ENCODE data around the gene COL4A4. TPM values are rescaled to one million over a fixed set of nuclear protein-coding genes. Genes with fewer than 3 reads are reported as not detected.

Gene COL4A4
- total RNA-seq, 1 donor, result 0.36 TPM

DNA sequence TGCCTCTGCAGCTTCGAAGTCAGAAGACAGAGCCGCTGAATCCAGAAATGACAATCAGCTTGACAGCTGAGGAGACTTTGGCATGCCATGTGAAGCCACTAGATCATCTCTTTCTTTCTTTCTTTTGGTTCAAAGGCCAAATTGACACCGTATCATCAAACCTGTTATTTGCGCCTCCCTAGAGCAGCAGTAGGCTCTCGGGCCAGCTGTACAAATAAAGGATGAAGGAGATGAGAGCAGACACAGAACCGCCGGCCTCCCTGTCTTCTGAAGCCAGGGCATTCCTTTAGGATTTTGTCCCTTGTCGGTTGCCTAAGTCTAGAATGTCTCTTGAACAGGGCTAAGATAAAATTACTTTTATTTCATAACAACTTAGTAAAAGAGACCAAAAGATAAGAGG, 36.8 kb downstream of the COL4A4 start:
- Histone ChIP-seq H3K79me2 (ENCODE audit: insufficient read depth, low read length) (no peaks in the 10 kb centered on the region), H2AFZ (ENCODE audit: low read length) (no peak overlapping the region), H3K27me3 (ENCODE audit: insufficient read depth, low read length) (peaks cover 17% of the 10 kb centered on the region), H3K36me3 (ENCODE audit: insufficient read depth, low read length) (no peaks in the 10 kb centered on the region), H3K9me3 (ENCODE audit: low read depth, low read length) (no peaks in the 10 kb centered on the region), H3K4me3 (ENCODE audit: insufficient read depth, low read length) (no peak overlapping the region), H3K4me1 (ENCODE audit: insufficient read depth, low read length) (no peaks in the 10 kb centered on the region), H3K27ac (ENCODE audit: low read depth, low read length) (no peak overlapping the region), H3K4me2 (ENCODE audit: insufficient read depth, low read length) (no peak overlapping the region), H4K20me1 (ENCODE audit: insufficient read depth, low read length) (no peaks in the 10 kb centered on the region)
- DNase-seq (ENCODE audit: insufficient read length, low spot score, missing footprints), result no peak
- TF ChIP-seq, protein P1, sequence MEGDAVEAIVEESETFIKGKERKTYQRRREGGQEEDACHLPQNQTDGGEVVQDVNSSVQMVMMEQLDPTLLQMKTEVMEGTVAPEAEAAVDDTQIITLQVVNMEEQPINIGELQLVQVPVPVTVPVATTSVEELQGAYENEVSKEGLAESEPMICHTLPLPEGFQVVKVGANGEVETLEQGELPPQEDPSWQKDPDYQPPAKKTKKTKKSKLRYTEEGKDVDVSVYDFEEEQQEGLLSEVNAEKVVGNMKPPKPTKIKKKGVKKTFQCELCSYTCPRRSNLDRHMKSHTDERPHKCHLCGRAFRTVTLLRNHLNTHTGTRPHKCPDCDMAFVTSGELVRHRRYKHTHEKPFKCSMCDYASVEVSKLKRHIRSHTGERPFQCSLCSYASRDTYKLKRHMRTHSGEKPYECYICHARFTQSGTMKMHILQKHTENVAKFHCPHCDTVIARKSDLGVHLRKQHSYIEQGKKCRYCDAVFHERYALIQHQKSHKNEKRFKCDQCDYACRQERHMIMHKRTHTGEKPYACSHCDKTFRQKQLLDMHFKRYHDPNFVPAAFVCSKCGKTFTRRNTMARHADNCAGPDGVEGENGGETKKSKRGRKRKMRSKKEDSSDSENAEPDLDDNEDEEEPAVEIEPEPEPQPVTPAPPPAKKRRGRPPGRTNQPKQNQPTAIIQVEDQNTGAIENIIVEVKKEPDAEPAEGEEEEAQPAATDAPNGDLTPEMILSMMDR (IDR thresholded peaks at IDR 0.05; ENCODE audit: extremely low read depth, low read depth, low read length), result no peak

DNA sequence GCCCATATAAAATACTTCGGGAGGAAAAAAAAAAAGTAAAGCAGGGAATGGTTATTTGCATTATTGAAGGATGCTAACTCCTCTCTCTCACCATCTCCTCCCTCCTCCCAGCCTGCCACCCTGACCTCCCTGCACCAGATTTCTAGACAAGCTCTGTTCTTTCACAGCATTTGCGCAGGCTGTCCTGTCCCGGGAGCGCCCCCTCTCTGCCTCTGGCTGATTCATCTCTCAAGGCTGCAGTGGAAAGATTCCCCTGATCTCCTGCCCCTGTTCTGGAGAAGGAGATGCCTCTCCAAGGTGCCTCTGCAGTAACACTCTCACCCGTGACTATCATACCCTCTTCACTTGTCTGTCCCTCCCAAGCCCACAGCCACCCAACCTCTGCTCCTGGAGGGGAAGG, 38.5 kb downstream of the COL4A4 start:
- no peak for DNase-seq (ENCODE audit: insufficient read length, low spot score, missing footprints)
- Histone ChIP-seq H3K79me2 (ENCODE audit: insufficient read depth, low read length) (no peaks in the 10 kb centered on the region), H3K27me3 (ENCODE audit: insufficient read depth, low read length) (peaks cover 17% of the 10 kb centered on the region), H3K9me3 (ENCODE audit: low read depth, low read length) (no peaks in the 10 kb centered on the region), H2AFZ (ENCODE audit: low read length) (no peak overlapping the region), H4K20me1 (ENCODE audit: insufficient read depth, low read length) (no peaks in the 10 kb centered on the region), H3K36me3 (ENCODE audit: insufficient read depth, low read length) (no peaks in the 10 kb centered on the region), H3K4me1 (ENCODE audit: insufficient read depth, low read length) (no peaks in the 10 kb centered on the region), H3K4me3 (ENCODE audit: insufficient read depth, low read length) (no peak overlapping the region), H3K4me2 (ENCODE audit: insufficient read depth, low read length) (no peak overlapping the region), H3K27ac (ENCODE audit: low read depth, low read length) (no peak overlapping the region)
- TF ChIP-seq, protein P1 (IDR thresholded peaks at IDR 0.05; ENCODE audit: extremely low read depth, low read depth, low read length), result peak; percentile 17

DNA sequence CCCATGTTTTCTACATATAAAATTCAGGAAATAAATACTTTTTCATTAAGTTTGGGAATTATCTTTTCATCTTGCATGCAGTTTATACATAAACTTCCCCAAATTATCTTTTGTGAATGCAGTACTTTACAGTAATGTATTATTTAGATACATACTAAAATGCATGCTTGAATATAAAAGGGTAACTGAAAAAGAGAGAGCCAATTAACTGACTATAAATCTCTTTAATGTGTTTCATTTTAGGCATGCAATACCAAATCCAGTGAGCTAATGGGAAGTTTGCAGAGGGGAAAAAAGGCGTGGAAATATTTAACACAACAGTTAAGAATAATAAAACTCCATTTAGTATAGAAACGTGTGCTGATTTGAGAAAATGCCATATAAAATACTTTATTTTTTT, 39.2 kb downstream of the COL4A4 start:
- H3K4me1 ChIP-seq (ENCODE audit: insufficient read depth, low read length), result no peaks in the 10 kb centered on the region
- H3K79me2 ChIP-seq (ENCODE audit: insufficient read depth, low read length), result no peaks in the 10 kb centered on the region
- no peak overlapping the region for H3K4me2 ChIP-seq (ENCODE audit: insufficient read depth, low read length)
- H3K27ac ChIP-seq (ENCODE audit: low read depth, low read length), result no peak overlapping the region
- peaks cover 17% of the 10 kb centered on the region for H3K27me3 ChIP-seq (ENCODE audit: insufficient read depth, low read length)
- no peak overlapping the region for H3K4me3 ChIP-seq (ENCODE audit: insufficient read depth, low read length)
- no peaks in the 10 kb centered on the region for H3K9me3 ChIP-seq (ENCODE audit: low read depth, low read length)
- H4K20me1 ChIP-seq (ENCODE audit: insufficient read depth, low read length), result no peaks in the 10 kb centered on the region
- no peak for DNase-seq (ENCODE audit: insufficient read length, low spot score, missing footprints)
- TF ChIP-seq, protein P1 (IDR thresholded peaks at IDR 0.05; ENCODE audit: extremely low read depth, low read depth, low read length), result no peak
- H2AFZ ChIP-seq (ENCODE audit: low read length), result no peak overlapping the region
- no peaks in the 10 kb centered on the region for H3K36me3 ChIP-seq (ENCODE audit: insufficient read depth, low read length)

DNA sequence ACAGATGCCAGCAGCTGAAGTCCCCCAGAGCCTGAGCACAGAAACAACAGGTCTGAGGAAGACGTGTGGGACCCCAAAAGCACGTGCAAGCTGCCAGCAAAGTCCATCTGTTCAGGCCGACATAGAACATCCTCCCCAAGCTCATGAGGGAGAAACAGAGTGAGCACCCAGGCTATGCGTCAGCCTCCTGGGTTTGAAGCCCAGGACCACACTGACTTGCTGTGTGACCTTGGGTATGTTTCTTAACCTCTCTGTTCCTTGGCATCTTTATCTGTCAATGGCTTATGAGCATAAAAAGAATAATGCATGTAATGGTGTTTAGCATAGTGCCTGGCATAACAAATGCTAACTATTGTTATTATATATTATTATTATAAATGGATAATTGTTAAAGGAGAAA, 40.3 kb downstream of the COL4A4 start:
- Histone ChIP-seq H3K4me2 (ENCODE audit: insufficient read depth, low read length) (no peak overlapping the region), H3K27ac (ENCODE audit: low read depth, low read length) (no peak overlapping the region), H4K20me1 (ENCODE audit: insufficient read depth, low read length) (no peaks in the 10 kb centered on the region), H3K36me3 (ENCODE audit: insufficient read depth, low read length) (no peaks in the 10 kb centered on the region), H2AFZ (ENCODE audit: low read length) (no peak overlapping the region), H3K4me3 (ENCODE audit: insufficient read depth, low read length) (no peak overlapping the region), H3K79me2 (ENCODE audit: insufficient read depth, low read length) (no peaks in the 10 kb centered on the region), H3K9me3 (ENCODE audit: low read depth, low read length) (no peaks in the 10 kb centered on the region), H3K4me1 (ENCODE audit: insufficient read depth, low read length) (no peaks in the 10 kb centered on the region), H3K27me3 (ENCODE audit: insufficient read depth, low read length) (peaks cover 17% of the 10 kb centered on the region)
- DNase-seq (ENCODE audit: insufficient read length, low spot score, missing footprints), result no peak
- TF ChIP-seq, protein P1 (IDR thresholded peaks at IDR 0.05; ENCODE audit: extremely low read depth, low read depth, low read length), result no peak

Data from osteoblast (primary cell).